Activated B cell treated with CpG ODN at 0.5 μM for 24 hours (primary cell): Measurements from ENCODE around the gene ITGB2. TPM values are rescaled to one million over a fixed set of nuclear protein-coding genes. Genes with fewer than 3 reads are reported as not detected.
A peak's percentile ranks its signal among the peaks of the same experiment; 100 is the strongest.

Experiments
- ATAC-seq: fragments of 200-7000 bp; cut with Tn5 transposase; one replicate; pipeline ENCODE4 v1.10.0; 2021; ENCODE audit warnings: low read depth, mild to moderate bottlenecking, moderate library complexity
- CTCF ChIA-PET: fragments of 350-600 bp; sonication (Branson Sonifier 250); formaldehyde crosslinking; loops from one replicate; lab custom pipeline; 2021; ENCODE audit warnings: antibody characterized with exemption; lab: Charles Lee
- POLR2A ChIA-PET: fragments of 350-600 bp; sonication (Branson Sonifier 250); formaldehyde crosslinking; loops from one replicate; lab custom pipeline; 2021; ENCODE audit warnings: antibody characterized with exemption; lab: Charles Lee
- DNase-seq: peaks from one replicate; pipeline ENCODE4 v3.0.0; 2022
- H3K27ac Mint-ChIP-seq: one replicate; pipeline ENCODE4 v1.8.0; 2020; ENCODE audit warnings: mixed read lengths
- H3K27me3 Mint-ChIP-seq: one replicate; pipeline ENCODE4 v1.8.0; 2021; ENCODE audit warnings: mixed read lengths
- H3K36me3 Mint-ChIP-seq: one replicate; pipeline ENCODE4 v1.8.0; 2021; ENCODE audit warnings: low read depth, mixed read lengths
- H3K4me1 Mint-ChIP-seq: one replicate; pipeline ENCODE4 v1.8.0; 2021; ENCODE audit warnings: mixed read lengths
- H3K4me3 Mint-ChIP-seq: one replicate; pipeline ENCODE4 v1.8.0; 2020; ENCODE audit warnings: mild to moderate bottlenecking, mixed read lengths
- H3K9me3 Mint-ChIP-seq: one replicate; pipeline ENCODE4 v1.8.0; 2020; ENCODE audit warnings: mixed read lengths
- CTCF ChIP-seq: fragments of 200-600 bp; IDR thresholded peaks from one replicate; pipeline ENCODE4 v1.8.0; 2022; ENCODE audit warnings: antibody characterized with exemption, mild to moderate bottlenecking
- intact Hi-C: fragments of 100-400 bp; cut with micrococcal nuclease; formaldehyde crosslinking; loops from one replicate; pipeline ENCODE4 v1.15.1; 2024
- total RNA-seq: library from RNA; stranded (reverse); gene quantifications from 2 replicates; pipeline ENCODE4 v1.2.3, GENCODE V29; 2022

Gene ITGB2
- total RNA-seq, 1 donor from 2014 or later: 124 TPM

- POLR2A ChIA-PET: interaction anchor here (1.0 to 3.3 kb wide), 4 partner anchors 49 to 59 kb away, joined by 3 to 19 read pairs (median 6); no protein-coding TSS in a partner anchor
- Mint-ChIP-seq H3K27ac (peak overlapping the region; percentile 41), H3K9me3 (no peaks in the 10 kb centered on the region), H3K4me1 (peaks cover 69% of the 10 kb centered on the region), H3K36me3 (peaks cover 7% of the 10 kb centered on the region), H3K27me3 (no peaks in the 10 kb centered on the region), H3K4me3 (peak overlapping the region; percentile 87)
- DNase-seq: no peak
- no peak for ATAC-seq
- CTCF ChIA-PET: interaction anchor here (1.0 kb wide), 1 partner anchor 60 kb away, joined by 3 read pairs; no protein-coding TSS in a partner anchor
- TF ChIP-seq CTCF: no peak
- intact Hi-C loops: loop anchor here (10.0 kb wide), 2 partner anchors 357 to 773 kb away; partner anchors contain the start of gene PCBP3
Measured at GRCh38 chr21:44871576-44872269, 49.0 kb downstream of the ITGB2 start.

DNA sequence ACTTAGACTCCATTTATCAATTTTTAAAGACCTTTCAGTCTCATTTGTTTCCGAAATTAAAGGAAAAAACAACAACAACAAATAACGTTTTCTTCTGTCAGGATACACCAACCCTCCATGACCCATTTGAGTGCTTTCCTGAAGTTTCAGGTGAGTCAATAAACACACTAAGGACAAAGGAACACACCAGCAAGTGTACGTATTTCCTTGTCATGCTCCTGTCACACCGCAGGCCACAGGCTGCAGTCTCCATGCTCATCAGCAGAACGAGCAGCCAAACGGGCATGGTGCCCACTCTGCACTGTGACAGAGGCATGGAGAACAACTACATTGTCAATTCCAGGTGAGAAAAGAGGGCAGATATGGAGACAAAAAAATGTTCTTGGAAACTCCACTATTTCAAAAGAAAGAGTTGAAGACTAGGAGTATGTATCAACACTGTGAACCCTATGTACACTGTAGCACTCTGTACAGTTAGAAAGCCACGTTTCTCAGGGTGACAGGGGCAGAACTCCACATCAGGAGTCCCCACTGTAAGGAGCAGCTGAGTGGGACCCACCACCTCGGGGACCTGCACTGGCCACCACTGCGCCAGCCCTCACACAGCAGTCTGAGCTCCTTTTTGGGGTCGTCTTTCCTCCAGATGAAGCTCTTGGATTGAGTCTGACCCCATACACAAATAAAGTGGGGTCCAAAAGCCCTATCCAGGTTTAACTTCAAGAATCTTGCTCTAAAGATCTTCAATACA, 49.8 kb downstream of the ITGB2 start:
- Mint-ChIP-seq H3K36me3 (peaks cover 7% of the 10 kb centered on the region), H3K27ac (no peak overlapping the region), H3K27me3 (no peaks in the 10 kb centered on the region), H3K4me1 (peaks cover 72% of the 10 kb centered on the region), H3K4me3 (no peak overlapping the region), H3K9me3 (no peaks in the 10 kb centered on the region)
- ATAC-seq: no peak
- ChIA-PET POLR2A (no interaction called here), CTCF (interaction anchor here (1.0 kb wide), 1 partner anchor 61 kb away, joined by 3 read pairs; no protein-coding TSS in a partner anchor)
- TF ChIP-seq CTCF: no peak
- no peak for DNase-seq
- intact Hi-C loops: loop anchor here (10.0 kb wide), 2 partner anchors 356 to 774 kb away; partner anchors contain the start of gene PCBP3

DNA sequence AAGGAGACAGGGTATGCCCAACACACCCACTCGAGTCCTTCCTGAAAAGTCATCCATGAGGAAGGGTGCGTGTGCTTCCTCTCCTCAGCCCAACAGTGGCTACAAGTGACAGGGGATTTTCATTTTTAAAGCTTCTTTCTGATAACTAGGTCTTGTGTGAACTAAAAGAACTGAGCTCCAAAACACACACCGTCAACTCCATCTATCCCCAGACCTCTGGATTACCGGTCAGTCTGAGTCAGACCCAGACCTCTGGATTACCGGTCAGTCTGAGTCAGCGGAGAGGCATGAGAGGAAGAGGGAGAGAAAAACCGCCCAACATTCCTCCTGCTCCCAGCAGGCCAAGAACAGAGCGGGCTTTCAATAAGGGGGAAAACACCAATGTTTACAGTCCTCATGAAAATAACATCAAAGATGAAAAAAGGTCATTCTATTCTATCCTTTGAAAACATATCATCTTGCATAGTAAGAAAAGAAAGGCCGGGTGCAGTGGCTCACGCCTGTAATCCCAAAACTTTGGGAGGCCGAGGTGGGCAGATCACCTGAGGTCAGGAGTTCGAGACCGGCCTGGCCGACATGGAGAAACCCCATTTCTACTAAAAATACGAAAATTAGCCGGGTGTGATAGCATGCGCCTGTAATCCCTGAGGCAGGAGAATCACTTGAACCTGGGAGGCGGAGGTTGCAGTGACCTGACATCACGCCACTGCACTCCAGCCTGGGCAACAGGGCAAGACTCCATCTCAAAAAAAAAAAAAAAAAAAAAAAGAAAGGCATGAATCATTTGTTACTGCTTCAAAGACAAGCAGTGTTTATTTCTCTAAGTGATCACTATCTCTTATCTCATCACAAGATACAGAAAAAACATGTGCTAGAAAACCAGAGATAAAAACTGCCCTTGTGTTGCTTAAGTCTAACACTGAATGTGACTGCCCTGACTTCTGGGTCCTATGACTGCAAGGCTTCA, 50.6 kb downstream of the ITGB2 start:
- no peak for DNase-seq

GRCh38 chr21:44868707-44869106, 52.0 kb downstream of the ITGB2 start:
- ATAC-seq: no peak
- no peak for DNase-seq
- Mint-ChIP-seq H3K27me3 (no peaks in the 10 kb centered on the region), H3K27ac (no peak overlapping the region), H3K9me3 (no peaks in the 10 kb centered on the region), H3K4me3 (peak overlapping the region; percentile 6), H3K4me1 (peaks cover 71% of the 10 kb centered on the region), H3K36me3 (peaks cover 25% of the 10 kb centered on the region)
- TF ChIP-seq CTCF: no peak
- ChIA-PET POLR2A (no interaction called here), CTCF (no interaction called here)
- intact Hi-C loops: no loop called here

More for the DNA sequence above, 50.6 kb downstream of the ITGB2 start:
- TF ChIP-seq CTCF: no peak
- CTCF ChIA-PET: no interaction called here
- Mint-ChIP-seq H3K4me3 (no peak overlapping the region), H3K9me3 (no peaks in the 10 kb centered on the region), H3K27me3 (no peaks in the 10 kb centered on the region), H3K27ac (no peak overlapping the region), H3K4me1 (peaks cover 72% of the 10 kb centered on the region), H3K36me3 (peaks cover 11% of the 10 kb centered on the region)
- intact Hi-C loops: loop anchor here (10.0 kb wide), 2 partner anchors 355 to 775 kb away; partner anchors contain the start of gene PCBP3
- no peak for ATAC-seq
- POLR2A ChIA-PET: no interaction called here
